Measurements from ENCODE around the gene VN1R5.

The VN1R5 gene

DNA sequence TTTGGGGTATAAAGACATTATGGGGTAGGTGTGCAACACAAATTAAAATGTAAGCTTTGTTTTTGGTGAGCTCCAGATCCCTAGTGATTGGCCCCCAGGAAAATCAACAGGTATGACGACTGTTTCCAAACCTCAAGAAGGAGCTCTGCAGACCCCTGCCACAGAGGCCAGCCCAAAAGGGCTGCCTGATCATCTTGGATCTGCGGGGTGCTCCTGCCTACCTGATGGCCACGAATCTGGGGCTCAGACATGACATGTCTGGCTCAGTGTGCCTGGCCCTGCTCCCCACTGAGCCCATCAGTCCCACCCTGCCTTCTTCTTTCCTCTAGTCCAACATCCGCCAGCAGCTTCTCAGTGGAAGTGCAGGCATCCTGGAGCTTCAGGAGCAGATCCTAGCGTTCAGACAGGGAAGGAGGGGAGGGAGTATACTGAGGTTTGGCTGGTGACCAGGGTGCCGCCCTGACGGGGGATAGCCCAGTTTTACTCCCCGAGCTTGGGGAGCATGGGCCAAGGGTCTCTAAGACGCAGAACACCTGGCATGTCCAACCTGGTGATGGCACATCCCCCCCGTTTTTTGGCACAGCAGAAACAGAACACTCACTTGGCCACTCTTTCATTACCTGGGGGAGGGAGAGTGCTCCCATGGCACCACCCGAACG lies 44.0 kb downstream of the VN1R5 start:
- no peak for DNase-seq (ENCODE audit: low read depth in 2 of 2, low spot score in 1 of 2)

DNA sequence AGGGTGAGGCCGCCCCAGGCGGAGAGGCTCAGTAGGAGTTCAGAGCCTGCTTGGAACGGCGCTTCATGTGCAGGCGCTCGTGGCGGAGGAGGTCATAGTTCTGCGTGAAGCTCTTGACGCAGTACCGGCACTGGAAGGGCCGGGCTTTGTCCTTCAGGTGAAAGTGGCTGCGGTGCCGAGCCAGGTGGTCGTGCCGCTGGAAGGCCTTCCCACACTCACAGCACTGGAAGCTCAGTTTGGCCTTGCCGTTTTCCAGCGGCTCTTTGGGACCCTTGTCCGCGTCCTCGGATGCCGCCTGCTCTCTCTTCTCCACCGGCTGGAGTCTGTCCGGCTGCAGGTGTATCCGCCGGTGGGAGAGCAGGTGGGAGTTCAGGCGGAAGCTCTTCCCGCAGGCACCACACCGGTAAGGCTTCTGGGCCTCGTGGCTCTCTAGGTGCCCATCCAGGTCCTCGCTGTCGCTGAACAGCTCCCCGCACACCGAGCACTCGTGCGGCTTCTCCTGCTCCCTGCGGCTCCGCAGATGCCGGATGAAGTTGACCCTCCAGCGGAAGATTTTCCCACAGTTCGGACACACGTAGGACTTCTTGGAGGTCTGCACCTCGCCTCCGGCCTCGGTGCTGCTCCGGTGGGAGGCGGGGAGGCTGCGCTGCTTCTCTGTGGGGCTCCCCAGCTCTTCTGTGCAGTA lies 44.8 kb downstream of the VN1R5 start:
- DNase-seq (ENCODE audit: low read depth in 2 of 2, low spot score in 1 of 2), result no peak

DNA sequence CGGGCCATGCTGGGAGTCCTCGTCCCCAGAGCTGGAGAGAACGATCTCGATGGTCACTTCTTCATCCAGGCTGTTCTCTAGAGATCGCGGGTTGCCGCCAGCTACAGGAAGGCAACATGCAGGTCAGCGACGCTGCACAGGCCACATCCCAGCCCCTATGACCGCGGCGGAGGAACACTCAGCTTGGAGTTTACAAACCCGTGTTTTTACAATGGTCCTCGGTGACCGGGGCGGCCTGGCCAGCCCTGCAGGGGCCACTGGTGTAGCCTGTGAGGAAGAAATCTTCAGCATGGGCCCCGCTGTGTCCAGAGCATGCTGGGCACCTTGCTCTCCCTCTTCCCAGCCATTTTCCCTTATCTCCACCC lies 45.3 kb downstream of the VN1R5 start:
- DNase-seq (ENCODE audit: low read depth in 2 of 2, low spot score in 1 of 2), result no peak

DNA sequence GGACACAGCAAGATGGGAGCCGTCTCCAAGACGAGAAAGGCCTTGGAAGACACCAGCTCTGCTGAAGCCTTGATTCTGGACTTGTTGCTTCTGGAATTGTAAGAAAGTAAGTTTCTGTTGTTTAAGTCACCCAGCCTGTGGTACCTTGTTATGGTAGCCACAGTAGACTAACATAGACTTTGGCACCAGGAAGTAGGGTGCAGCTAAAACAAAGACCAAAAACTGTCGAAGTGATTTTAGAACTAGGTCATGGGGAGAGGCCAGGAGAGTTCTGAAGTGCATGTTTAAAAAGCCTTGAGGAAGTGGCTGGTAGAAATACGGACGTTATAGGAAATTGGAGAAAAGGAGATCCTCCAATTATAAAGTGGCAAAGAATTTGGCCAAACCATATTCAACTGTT lies 47.3 kb downstream of the VN1R5 start:
- no peak for DNase-seq (ENCODE audit: low read depth in 2 of 2, low spot score in 1 of 2)

DNA sequence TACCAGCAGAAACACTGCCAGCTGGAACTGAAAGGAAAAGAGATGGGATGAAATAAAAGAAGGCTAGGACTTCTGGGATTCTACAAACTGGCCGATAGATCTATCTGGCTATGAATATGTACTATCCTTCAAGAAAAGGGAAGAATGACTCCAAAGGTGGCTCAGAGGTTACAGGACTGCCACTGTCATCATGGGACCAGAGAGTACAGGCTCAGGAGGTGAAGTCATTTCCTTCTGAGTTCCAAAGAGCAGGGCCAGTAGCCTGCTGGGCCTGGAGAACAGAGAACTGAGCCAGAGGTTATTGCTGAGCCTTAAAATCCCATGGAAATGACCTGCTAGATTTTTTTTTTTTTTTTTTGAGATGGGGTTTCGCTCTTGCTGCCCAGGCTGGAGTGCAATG lies 48.2 kb downstream of the VN1R5 start:
- DNase-seq (ENCODE audit: low read depth in 2 of 2, low spot score in 1 of 2), result no peak

All from stimulated activated CD8-positive, alpha-beta memory T cell treated with anti-CD3 and anti-CD28 coated beads, Interleukin-4, amount 100 ng/mL, for 4 hours (primary cell).